Liver (tissue), 9 donors: ENCODE data around the gene KCNJ10. TPM values are rescaled to one million over a fixed set of nuclear protein-coding genes. Genes with fewer than 3 reads are reported as not detected.

Source experiments
- DNase-seq: peaks from one replicate; pipeline ENCODE4 v3.0.0-alpha.2; 2017; ENCODE audit warnings: low spot score
- H3K27ac ChIP-seq, 2 donors: one replicate each; pipeline ENCODE4 v1.7.0; 2013; ENCODE audit warnings: inconsistent platforms in 2 of 2, low read length in 2 of 2, control low read depth in 1 of 2, low read depth in 1 of 2, mild to moderate bottlenecking in 1 of 2
- H3K27me3 ChIP-seq, 4 donors: one replicate each; pipeline versions ENCODE4 v1.6.1 to v1.7.0; 2013; ENCODE audit warnings: low read length in 3 of 4, inconsistent platforms in 1 of 4, mild to moderate bottlenecking in 1 of 4, moderate library complexity in 1 of 4; ENCODE audit not compliant: control insufficient read depth in 4 of 4, insufficient read depth in 4 of 4
- H3K36me3 ChIP-seq, 4 donors: one replicate each; pipeline versions ENCODE4 v1.6.1 to v1.7.0; 2013; ENCODE audit warnings: low read length in 3 of 4, mild to moderate bottlenecking in 3 of 4, low read depth in 1 of 4, moderate library complexity in 1 of 4; ENCODE audit not compliant: control insufficient read depth in 4 of 4, insufficient read depth in 3 of 4
- H3K4me1 ChIP-seq, 4 donors: one replicate each; pipeline versions ENCODE4 v1.6.1 to v1.7.0; 2013; ENCODE audit warnings: low read length in 3 of 4, mild to moderate bottlenecking in 3 of 4, moderate library complexity in 1 of 4; ENCODE audit not compliant: control insufficient read depth in 4 of 4, insufficient read depth in 4 of 4
- H3K4me3 ChIP-seq, 3 donors: one replicate each; pipeline versions ENCODE4 v1.6.1 to v1.7.0; 2013; ENCODE audit warnings: low read length in 3 of 3, control low read depth in 1 of 3, low read depth in 1 of 3, mild to moderate bottlenecking in 1 of 3
- H3K9ac ChIP-seq, 2 donors: one replicate each; pipeline ENCODE4 v1.7.0; 2013; ENCODE audit warnings: low read length in 2 of 2, mild to moderate bottlenecking in 2 of 2, moderate library complexity in 2 of 2, control low read depth in 1 of 2, low read depth in 1 of 2
- H3K9me3 ChIP-seq, 4 donors: one replicate each; pipeline versions ENCODE4 v1.6.1 to v1.7.0; 2013; ENCODE audit warnings: low read length in 3 of 4; ENCODE audit not compliant: control insufficient read depth in 4 of 4
- EGR1 ChIP-seq, 2 donors: IDR thresholded peaks; 2 replicates each; pipeline ENCODE4 v1.6.1; 2016 to 2018; ENCODE audit warnings: antibody characterized with exemption in 2 of 2, low read depth in 2 of 2
- FOXA1 ChIP-seq: IDR thresholded peaks from 2 replicates; pipeline ENCODE4 v1.6.1; 2016; ENCODE audit warnings: antibody characterized with exemption
- FOXA2 ChIP-seq: IDR thresholded peaks from 2 replicates; pipeline ENCODE4 v1.6.1; 2016; ENCODE audit warnings: antibody characterized with exemption
- GABPA ChIP-seq, 2 donors: IDR thresholded peaks in 1 of 2; conservative IDR thresholded peaks in 1 of 2; 2 replicates each; pipeline ENCODE4 v1.6.1; 2016; ENCODE audit warnings: antibody characterized with exemption in 2 of 2, mild to moderate bottlenecking in 1 of 2, moderate library complexity in 1 of 2
- HNF4A ChIP-seq, 2 donors: conservative IDR thresholded peaks; 2 replicates each; pipeline ENCODE4 v1.6.1; 2016; ENCODE audit warnings: antibody characterized with exemption in 2 of 2, mild to moderate bottlenecking in 2 of 2
- HNF4G ChIP-seq: IDR thresholded peaks from 2 replicates; pipeline ENCODE4 v1.6.1; 2016; ENCODE audit warnings: antibody characterized with exemption
- JUND ChIP-seq, 2 donors: IDR thresholded peaks; 2 replicates each; pipeline ENCODE4 v1.6.1; 2016; ENCODE audit warnings: antibody characterized with exemption in 2 of 2
- NR2F2 ChIP-seq: IDR thresholded peaks from 2 replicates; pipeline ENCODE4 v1.6.1; 2016; ENCODE audit warnings: antibody characterized with exemption
- REST ChIP-seq: IDR thresholded peaks from 2 replicates; pipeline ENCODE4 v1.6.1; 2016; ENCODE audit warnings: antibody characterized with exemption, mild to moderate bottlenecking
- RXRA ChIP-seq, 2 donors: IDR thresholded peaks; 2 replicates each; pipeline ENCODE4 v1.6.1; 2017 to 2018; ENCODE audit warnings: antibody characterized with exemption in 2 of 2, mild to moderate bottlenecking in 1 of 2
- SP1 ChIP-seq: IDR thresholded peaks from 2 replicates; pipeline ENCODE4 v1.6.1; 2018; ENCODE audit warnings: antibody characterized with exemption, mild to moderate bottlenecking
- TAF1 ChIP-seq: conservative IDR thresholded peaks from 2 replicates; pipeline ENCODE4 v1.6.1; 2016; ENCODE audit warnings: antibody characterized with exemption, mild to moderate bottlenecking
- YY1 ChIP-seq: IDR thresholded peaks from 2 replicates; pipeline ENCODE4 v1.6.1; 2016; ENCODE audit warnings: antibody characterized with exemption, mild to moderate bottlenecking
- ZBTB33 ChIP-seq: IDR thresholded peaks from 2 replicates; pipeline ENCODE4 v1.6.1; 2016; ENCODE audit warnings: antibody characterized with exemption
- WGBS: extraction: QIAGEN DNeasy Blood & Tissue Kit; methylation state at CpG from one replicate; pipeline ENCODE4 v1.1.7; 2013; 5-methylcytosine and 5-hydroxymethylcytosine counted together
- polyA plus RNA-seq, 2 donors: library from polyadenylated mRNA; stranded (reverse) in 1 of 2; unstranded in 1 of 2; fragments of 200-250 nt in 1 of 2; fragments of >200 nt in 1 of 2; fragmentation: Nextera tagmentation in 1 of 2; extraction: Ambion mirVana in 1 of 2; gene quantifications; one replicate each; pipeline versions ENCODE4 v1.2.1 to v1.2.3, GENCODE V29; 2013 to 2015
- total RNA-seq, 2 donors: library from RNA; depleted of rRNA; stranded (reverse); fragments of >200 nt; gene quantifications; one replicate each; pipeline ENCODE4 v1.2.3, GENCODE V29; 2014
- TF ChIP-seq, protein P1 (sequence below): fragments of 150-350 bp; IDR thresholded peaks from 2 replicates; pipeline ENCODE4 v1.5.1; 2017; ENCODE audit warnings: improper control_type of control experiment, low read depth, low read length; ENCODE audit not compliant: missing input control
- TF ChIP-seq, protein P2 (sequence below): IDR thresholded peaks from 2 replicates; pipeline ENCODE4 v1.6.1; 2016; ENCODE audit warnings: antibody characterized with exemption
- TF ChIP-seq, protein P3 (sequence below): IDR thresholded peaks from 2 replicates; pipeline ENCODE4 v1.6.1; 2016; ENCODE audit warnings: antibody characterized with exemption
- donor health status: healthy.
- donor health status: healthy.
- donor health status: healthy.
- donor health status: healthy.
- donor health status: healthy.

The KCNJ10 gene
- total and polyA plus RNA-seq, 4 donors: 0.48 to 1.6 (median 0.52) TPM

- 72% methylated on average over 6 of the region's 6 CpGs for WGBS
- Histone ChIP-seq H3K27ac (no peak overlapping the region), H3K9ac (no peak overlapping the region), H3K4me1 (peaks cover 2 to 25% (median 12%) of the 10 kb centered on the region in 4 donors), H3K36me3 (no peaks in the 10 kb centered on the region), H3K9me3 (no peaks in the 10 kb centered on the region), H3K27me3 (no peaks in the 10 kb centered on the region), H3K4me3 (no peak overlapping the region)
- TF ChIP-seq TAF1 (no peak), HNF4A (conservative IDR thresholded peaks at IDR 0.05) (no peak), NR2F2 (no peak), FOXA2 (no peak), GABPA (IDR thresholded peaks at IDR 0.05 in 1 of 2, conservative IDR thresholded peaks at IDR 0.05 in 1 of 2) (no peak), JUND (IDR thresholded peaks at IDR 0.05) (no peak), RXRA (IDR thresholded peaks at IDR 0.05) (no peak), ZBTB33 (no peak), SP1 (no peak), REST (no peak), EGR1 (IDR thresholded peaks at IDR 0.05; ENCODE audit: low read depth in 2 of 2) (no peak), YY1 (no peak), HNF4G (no peak), FOXA1 (no peak)
- TF ChIP-seq, protein P1, sequence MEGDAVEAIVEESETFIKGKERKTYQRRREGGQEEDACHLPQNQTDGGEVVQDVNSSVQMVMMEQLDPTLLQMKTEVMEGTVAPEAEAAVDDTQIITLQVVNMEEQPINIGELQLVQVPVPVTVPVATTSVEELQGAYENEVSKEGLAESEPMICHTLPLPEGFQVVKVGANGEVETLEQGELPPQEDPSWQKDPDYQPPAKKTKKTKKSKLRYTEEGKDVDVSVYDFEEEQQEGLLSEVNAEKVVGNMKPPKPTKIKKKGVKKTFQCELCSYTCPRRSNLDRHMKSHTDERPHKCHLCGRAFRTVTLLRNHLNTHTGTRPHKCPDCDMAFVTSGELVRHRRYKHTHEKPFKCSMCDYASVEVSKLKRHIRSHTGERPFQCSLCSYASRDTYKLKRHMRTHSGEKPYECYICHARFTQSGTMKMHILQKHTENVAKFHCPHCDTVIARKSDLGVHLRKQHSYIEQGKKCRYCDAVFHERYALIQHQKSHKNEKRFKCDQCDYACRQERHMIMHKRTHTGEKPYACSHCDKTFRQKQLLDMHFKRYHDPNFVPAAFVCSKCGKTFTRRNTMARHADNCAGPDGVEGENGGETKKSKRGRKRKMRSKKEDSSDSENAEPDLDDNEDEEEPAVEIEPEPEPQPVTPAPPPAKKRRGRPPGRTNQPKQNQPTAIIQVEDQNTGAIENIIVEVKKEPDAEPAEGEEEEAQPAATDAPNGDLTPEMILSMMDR: no peak
- TF ChIP-seq, protein P2, sequence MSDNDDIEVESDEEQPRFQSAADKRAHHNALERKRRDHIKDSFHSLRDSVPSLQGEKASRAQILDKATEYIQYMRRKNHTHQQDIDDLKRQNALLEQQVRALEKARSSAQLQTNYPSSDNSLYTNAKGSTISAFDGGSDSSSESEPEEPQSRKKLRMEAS: no peak
- TF ChIP-seq, protein P3, sequence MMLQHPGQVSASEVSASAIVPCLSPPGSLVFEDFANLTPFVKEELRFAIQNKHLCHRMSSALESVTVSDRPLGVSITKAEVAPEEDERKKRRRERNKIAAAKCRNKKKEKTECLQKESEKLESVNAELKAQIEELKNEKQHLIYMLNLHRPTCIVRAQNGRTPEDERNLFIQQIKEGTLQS: no peak
- no peak for DNase-seq
Measured at GRCh38 chr1:159949123-159949522, 120.8 kb downstream of the KCNJ10 start.

Other genes with a start within 250 kb of the KCNJ10 start
- gene SLAMF8, start 243.3 kb downstream of the KCNJ10 start, total RNA-seq: 1 to 10 TPM in 1 of 2 donors, under 1 TPM in 1; 0.28 to 1.2 TPM
- 1 to 10 TPM; 1.1 to 1.6 TPM for gene SLAMF8, start 243.3 kb downstream of the KCNJ10 start, polyA plus RNA-seq
- gene VSIG8, start 207.5 kb downstream of the KCNJ10 start, total RNA-seq: under 1 TPM in 1 of 2 donors, not detected in 1; 0.08 TPM
- not detected for gene VSIG8, start 207.5 kb downstream of the KCNJ10 start, polyA plus RNA-seq
- not detected for gene CFAP45, start 170.0 kb downstream of the KCNJ10 start, total RNA-seq
- under 1 TPM; 0.03 to 0.24 TPM for gene CFAP45, start 170.0 kb downstream of the KCNJ10 start, polyA plus RNA-seq
- 10 to 100 TPM; 46.4 to 81.8 TPM for gene TAGLN2, start 144.7 kb downstream of the KCNJ10 start, total RNA-seq
- gene TAGLN2, start 144.7 kb downstream of the KCNJ10 start, polyA plus RNA-seq: 100 to 1,000 TPM in 1 of 2 donors, 10 to 100 TPM in 1; 77.8 to 113 TPM
- 10 to 100 TPM in 1 of 2 donors, under 1 TPM in 1; 0.14 to 18.2 TPM for gene IGSF9, start 124.5 kb downstream of the KCNJ10 start, total RNA-seq
- gene IGSF9, start 124.5 kb downstream of the KCNJ10 start, polyA plus RNA-seq: 10 to 100 TPM; 14.0 to 21.3 TPM
- gene SLAMF9, start 115.9 kb downstream of the KCNJ10 start, total RNA-seq: under 1 TPM in 1 of 2 donors, not detected in 1; 0.25 TPM
- gene SLAMF9, start 115.9 kb downstream of the KCNJ10 start, polyA plus RNA-seq: under 1 TPM; 0.64 to 0.68 TPM
- gene PIGM, start 38.2 kb downstream of the KCNJ10 start, total RNA-seq: 1 to 10 TPM; 3.5 to 3.8 TPM
- gene PIGM, start 38.2 kb downstream of the KCNJ10 start, polyA plus RNA-seq: 1 to 10 TPM; 2.9 to 4.2 TPM
- not detected for gene KCNJ9, start 11.4 kb upstream of the KCNJ10 start, total RNA-seq
- not detected for gene KCNJ9, start 11.4 kb upstream of the KCNJ10 start, polyA plus RNA-seq
- gene IGSF8, start 28.5 kb upstream of the KCNJ10 start, total RNA-seq: 10 to 100 TPM in 1 of 2 donors, 1 to 10 TPM in 1; 9.8 to 24.3 TPM
- 10 to 100 TPM; 17.5 to 23.0 TPM for gene IGSF8, start 28.5 kb upstream of the KCNJ10 start, polyA plus RNA-seq
- 1 to 10 TPM in 1 of 2 donors, under 1 TPM in 1; 0.09 to 1.5 TPM for gene ATP1A2, start 45.6 kb upstream of the KCNJ10 start, total RNA-seq
- gene ATP1A2, start 45.6 kb upstream of the KCNJ10 start, polyA plus RNA-seq: under 1 TPM; 0.21 to 0.37 TPM
- gene ATP1A4, start 81.4 kb upstream of the KCNJ10 start, total RNA-seq: not detected
- gene ATP1A4, start 81.4 kb upstream of the KCNJ10 start, polyA plus RNA-seq: not detected
- not detected for gene CASQ1, start 120.4 kb upstream of the KCNJ10 start, total RNA-seq
- not detected for gene CASQ1, start 120.4 kb upstream of the KCNJ10 start, polyA plus RNA-seq
- gene PEA15, start 135.2 kb upstream of the KCNJ10 start, total RNA-seq: 10 to 100 TPM; 10.3 to 11.9 TPM
- 10 to 100 TPM in 1 of 2 donors, 1 to 10 TPM in 1; 8.1 to 44.5 TPM for gene PEA15, start 135.2 kb upstream of the KCNJ10 start, polyA plus RNA-seq
- 100 to 1,000 TPM in 1 of 2 donors, 10 to 100 TPM in 1; 80.3 to 199 TPM for gene DCAF8, start 192.4 kb upstream of the KCNJ10 start, total RNA-seq
- gene DCAF8, start 192.4 kb upstream of the KCNJ10 start, polyA plus RNA-seq: 100 to 1,000 TPM in 1 of 2 donors, 10 to 100 TPM in 1; 84.5 to 120 TPM
- 10 to 100 TPM; 24.8 to 73.9 TPM for gene PEX19, start 215.0 kb upstream of the KCNJ10 start, total RNA-seq
- gene PEX19, start 215.0 kb upstream of the KCNJ10 start, polyA plus RNA-seq: 10 to 100 TPM; 33.3 to 54.1 TPM